EH (cell line): Measurements from ENCODE around the gene ETV6.

Source experiments
- DNase-seq: peaks from one replicate; pipeline ENCODE4 v3.0.0-alpha.2; 2015; ENCODE audit warnings: low read depth

Gene ETV6

GRCh38 chr12:11718105-11718504 is 68.6 kb downstream of the ETV6 start:
- DNase-seq = no peak

GRCh38 chr12:11718768-11719253 is 69.3 kb downstream of the ETV6 start:
- peak; percentile 84 for DNase-seq

GRCh38 chr12:11719678-11720099 is 70.2 kb downstream of the ETV6 start:
- DNase-seq = peak; percentile 99

GRCh38 chr12:11722071-11722470 is 72.6 kb downstream of the ETV6 start:
- no peak for DNase-seq

- no peak for DNase-seq
Measured at GRCh38 chr12:11722578-11723138, 73.2 kb downstream of the ETV6 start.

GRCh38 chr12:11723993-11724392 is 74.5 kb downstream of the ETV6 start:
- DNase-seq = no peak

- peak; percentile 52 for DNase-seq
Measured at GRCh38 chr12:11724888-11725311, 75.4 kb downstream of the ETV6 start.

GRCh38 chr12:11725686-11726085 is 76.2 kb downstream of the ETV6 start:
- DNase-seq = no peak

- DNase-seq = no peak
Measured at GRCh38 chr12:11726659-11727058, 77.2 kb downstream of the ETV6 start.

- DNase-seq = no peak
Measured at GRCh38 chr12:11727133-11727664, 77.7 kb downstream of the ETV6 start.

GRCh38 chr12:11728154-11728755 is 78.8 kb downstream of the ETV6 start:
- peak; percentile 75 for DNase-seq

GRCh38 chr12:11729008-11729407 is 79.5 kb downstream of the ETV6 start:
- DNase-seq = no peak

- peak; percentile 23 for DNase-seq
Measured at GRCh38 chr12:11729439-11730150, 80.1 kb downstream of the ETV6 start.

GRCh38 chr12:11730299-11731041 is 81.0 kb downstream of the ETV6 start:
- DNase-seq = no peak

- no peak for DNase-seq
Measured at GRCh38 chr12:11731042-11731357, 81.5 kb downstream of the ETV6 start.

GRCh38 chr12:11731455-11731854 is 82.0 kb downstream of the ETV6 start:
- peak; percentile 74 for DNase-seq

- DNase-seq = no peak
Measured at GRCh38 chr12:11732023-11732422, 82.5 kb downstream of the ETV6 start.

GRCh38 chr12:11732715-11733114 is 83.2 kb downstream of the ETV6 start:
- no peak for DNase-seq

- DNase-seq = no peak
Measured at GRCh38 chr12:11734580-11735180, 85.2 kb downstream of the ETV6 start.

GRCh38 chr12:11738450-11738849 is 89.0 kb downstream of the ETV6 start:
- DNase-seq = no peak

- DNase-seq = no peak
Measured at GRCh38 chr12:11739980-11740577, 90.6 kb downstream of the ETV6 start.
